GM19468 (cell line): ENCODE data around the gene SYNGR1.
"Not testable (repeated sequence)": the region's sequence is repeated elsewhere in the genome, so short reads cannot be mapped to it uniquely, and the experiment has no call there.

Experiments used
- ATAC-seq: cut with Tn5 transposase; IDR thresholded peaks from one replicate; pipeline ENCODE4 v1.9.1; 2021; ENCODE audit warnings: mild to moderate bottlenecking, moderate library complexity, moderate number of reproducible peaks; ENCODE audit not compliant: unreplicated experiment; ENCODE audit errors: extremely low read depth

SYNGR1 gene

GRCh38 chr22:39349506-39349966 lies 255 bp upstream of the SYNGR1 start:
- no peak for ATAC-seq

- ATAC-seq: no peak
These were observed 1.2 kb downstream of the SYNGR1 start for GRCh38 chr22:39350757-39351688.

- ATAC-seq: no peak
These were observed 2.0 kb downstream of the SYNGR1 start for GRCh38 chr22:39351689-39352214.

GRCh38 chr22:39352306-39352891 lies 2.6 kb downstream of the SYNGR1 start:
- ATAC-seq: no peak

- no peak for ATAC-seq
These were observed 3.6 kb downstream of the SYNGR1 start for GRCh38 chr22:39353346-39353745.

GRCh38 chr22:39355080-39355479 lies 5.3 kb downstream of the SYNGR1 start:
- ATAC-seq: no peak

- ATAC-seq: not testable (repeated sequence)
These were observed 6.0 kb downstream of the SYNGR1 start for GRCh38 chr22:39355805-39356204.

GRCh38 chr22:39356464-39356863 lies 6.7 kb downstream of the SYNGR1 start:
- ATAC-seq: no peak

- not testable (repeated sequence) for ATAC-seq
These were observed 7.6 kb downstream of the SYNGR1 start for GRCh38 chr22:39357110-39358108.

GRCh38 chr22:39358197-39358596 lies 8.4 kb downstream of the SYNGR1 start:
- ATAC-seq: not testable (repeated sequence)

GRCh38 chr22:39359659-39360195 lies 9.9 kb downstream of the SYNGR1 start:
- ATAC-seq: no peak

- no peak for ATAC-seq
These were observed 10.5 kb downstream of the SYNGR1 start for GRCh38 chr22:39360242-39360641.

- no peak for ATAC-seq
These were observed 11.1 kb downstream of the SYNGR1 start for GRCh38 chr22:39360674-39361413.

- ATAC-seq: no peak
These were observed 11.7 kb downstream of the SYNGR1 start for GRCh38 chr22:39361496-39361895.

GRCh38 chr22:39362271-39362670 lies 12.5 kb downstream of the SYNGR1 start:
- no peak for ATAC-seq

GRCh38 chr22:39362932-39363331 lies 13.1 kb downstream of the SYNGR1 start:
- no peak for ATAC-seq

- ATAC-seq: no peak
These were observed 14.1 kb downstream of the SYNGR1 start for GRCh38 chr22:39363751-39364515.
